PFSK-1 (cell line): ENCODE measurements around the gene FAM217A.

Source experiments
- POLR2AphosphoS5 ChIP-seq: IDR thresholded peaks from 2 replicates; pipeline ENCODE4 v1.6.1; 2012; ENCODE audit warnings: low read depth, mild to moderate bottlenecking, control low read depth, low read length, moderate library complexity
- SIN3A ChIP-seq: IDR thresholded peaks from 2 replicates; pipeline ENCODE4 v1.6.1; 2012; ENCODE audit warnings: mild to moderate bottlenecking, low read length, moderate library complexity, borderline replicate concordance; ENCODE audit not compliant: insufficient read depth
- TAF1 ChIP-seq: IDR thresholded peaks from 2 replicates; pipeline ENCODE4 v1.6.1; 2012; ENCODE audit warnings: low read length, control low read depth, borderline replicate concordance; ENCODE audit not compliant: insufficient read depth
- TF ChIP-seq, protein P1 (sequence below), 2 experiments: IDR thresholded peaks; 2 replicates each; pipeline versions ENCODE4 v1.6.1 to v1.8.0; 2011 to 2012; ENCODE audit warnings: low read depth in 2 of 2, low read length in 2 of 2, control low read depth in 1 of 2, inconsistent platforms in 1 of 2, mild to moderate bottlenecking in 1 of 2, moderate library complexity in 1 of 2; ENCODE audit not compliant: insufficient read depth in 1 of 2

DNA sequence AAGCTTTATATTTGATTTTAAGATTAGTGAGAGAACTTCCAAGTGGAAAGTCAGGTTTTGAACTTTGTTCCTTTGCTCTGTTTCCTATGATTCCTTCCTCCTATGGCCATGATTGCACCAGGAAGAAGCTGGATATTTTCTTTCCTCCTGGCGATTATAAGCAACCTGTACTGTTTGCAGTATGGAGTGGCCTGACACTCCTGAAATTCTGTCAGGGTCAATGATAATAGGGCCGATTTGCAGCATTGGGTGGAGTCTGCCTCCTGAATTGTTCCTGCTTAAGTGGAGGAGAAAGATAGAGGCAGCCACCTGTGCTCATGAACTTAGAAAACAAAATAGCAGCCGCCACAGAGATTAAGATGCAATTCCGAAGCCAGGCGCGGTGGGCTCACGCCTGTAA lies 9.8 kb upstream of the FAM217A start:
- TF ChIP-seq, protein P1, sequence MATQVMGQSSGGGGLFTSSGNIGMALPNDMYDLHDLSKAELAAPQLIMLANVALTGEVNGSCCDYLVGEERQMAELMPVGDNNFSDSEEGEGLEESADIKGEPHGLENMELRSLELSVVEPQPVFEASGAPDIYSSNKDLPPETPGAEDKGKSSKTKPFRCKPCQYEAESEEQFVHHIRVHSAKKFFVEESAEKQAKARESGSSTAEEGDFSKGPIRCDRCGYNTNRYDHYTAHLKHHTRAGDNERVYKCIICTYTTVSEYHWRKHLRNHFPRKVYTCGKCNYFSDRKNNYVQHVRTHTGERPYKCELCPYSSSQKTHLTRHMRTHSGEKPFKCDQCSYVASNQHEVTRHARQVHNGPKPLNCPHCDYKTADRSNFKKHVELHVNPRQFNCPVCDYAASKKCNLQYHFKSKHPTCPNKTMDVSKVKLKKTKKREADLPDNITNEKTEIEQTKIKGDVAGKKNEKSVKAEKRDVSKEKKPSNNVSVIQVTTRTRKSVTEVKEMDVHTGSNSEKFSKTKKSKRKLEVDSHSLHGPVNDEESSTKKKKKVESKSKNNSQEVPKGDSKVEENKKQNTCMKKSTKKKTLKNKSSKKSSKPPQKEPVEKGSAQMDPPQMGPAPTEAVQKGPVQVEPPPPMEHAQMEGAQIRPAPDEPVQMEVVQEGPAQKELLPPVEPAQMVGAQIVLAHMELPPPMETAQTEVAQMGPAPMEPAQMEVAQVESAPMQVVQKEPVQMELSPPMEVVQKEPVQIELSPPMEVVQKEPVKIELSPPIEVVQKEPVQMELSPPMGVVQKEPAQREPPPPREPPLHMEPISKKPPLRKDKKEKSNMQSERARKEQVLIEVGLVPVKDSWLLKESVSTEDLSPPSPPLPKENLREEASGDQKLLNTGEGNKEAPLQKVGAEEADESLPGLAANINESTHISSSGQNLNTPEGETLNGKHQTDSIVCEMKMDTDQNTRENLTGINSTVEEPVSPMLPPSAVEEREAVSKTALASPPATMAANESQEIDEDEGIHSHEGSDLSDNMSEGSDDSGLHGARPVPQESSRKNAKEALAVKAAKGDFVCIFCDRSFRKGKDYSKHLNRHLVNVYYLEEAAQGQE (IDR thresholded peaks at IDR 0.05; ENCODE audit: insufficient read depth in 1 of 2, low read depth in 2 of 2, low read length in 2 of 2), result no peak
- no peak for TF ChIP-seq TAF1
- no peak for TF ChIP-seq POLR2AphosphoS5
- TF ChIP-seq SIN3A, result no peak
